HepG2 (cell line): ENCODE results near the gene LITAFD. TPM values are rescaled to one million over a fixed set of nuclear protein-coding genes. Genes with fewer than 3 reads are reported as not detected.

Experiments used
- ATRX ChIP-seq: sonication (generic); formaldehyde crosslinking; IDR thresholded peaks from 2 replicates; pipeline ENCODE4 v1.4.0; 2020; ENCODE audit warnings: missing genetic modification reagents, borderline replicate concordance
- EEA1 ChIP-seq: sonication (generic); formaldehyde crosslinking; IDR thresholded peaks from 2 replicates; pipeline ENCODE4 v1.5.1; 2020; ENCODE audit warnings: mild to moderate bottlenecking, missing genetic modification reagents, borderline replicate concordance
- ESRRA ChIP-seq: sonication (generic); formaldehyde crosslinking; IDR thresholded peaks from 2 replicates; pipeline ENCODE4 v1.5.1; 2020; ENCODE audit warnings: mild to moderate bottlenecking, low read depth, missing genetic modification reagents
- HMGA1 ChIP-seq: sonication (generic); formaldehyde crosslinking; conservative IDR thresholded peaks from 2 replicates; pipeline ENCODE4 v1.4.0; 2020; ENCODE audit warnings: missing genetic modification reagents
- HOXA9 ChIP-seq: sonication (generic); formaldehyde crosslinking; IDR thresholded peaks from 2 replicates; pipeline ENCODE4 v1.8.1; 2022; ENCODE audit warnings: missing genetic modification reagents, mild to moderate bottlenecking, moderate library complexity, borderline replicate concordance
- ISX ChIP-seq: sonication (generic); formaldehyde crosslinking; conservative IDR thresholded peaks from 2 replicates; pipeline ENCODE4 v1.5.0; 2020; ENCODE audit warnings: missing genetic modification reagents
- JDP2 ChIP-seq: sonication (generic); formaldehyde crosslinking; IDR thresholded peaks from 2 replicates; pipeline ENCODE4 v1.8.1; 2022; ENCODE audit warnings: missing genetic modification reagents, borderline replicate concordance
- KLF6 ChIP-seq: IDR thresholded peaks from 2 replicates; pipeline ENCODE4 v1.8.0; 2016; ENCODE audit warnings: missing biosample characterization, missing genetic modification reagents
- MEIS1 ChIP-seq: sonication (generic); formaldehyde crosslinking; IDR thresholded peaks from 2 replicates; pipeline ENCODE4 v1.9.0; 2021; ENCODE audit warnings: mild to moderate bottlenecking, missing genetic modification reagents, moderate library complexity, borderline replicate concordance
- POLR2A ChIP-seq, 2 experiments: IDR thresholded peaks; 2 replicates each; pipeline ENCODE4 v1.6.1; 2011; ENCODE audit warnings: low read depth in 2 of 2, low read length in 2 of 2, mild to moderate bottlenecking in 1 of 2, moderate library complexity in 1 of 2; ENCODE audit not compliant: insufficient read depth in 1 of 2
- RELA ChIP-seq: sonication (generic); formaldehyde crosslinking; IDR thresholded peaks from 2 replicates; pipeline ENCODE4 v1.4.0; 2020; ENCODE audit warnings: missing genetic modification reagents
- SP140L ChIP-seq: sonication (generic); formaldehyde crosslinking; IDR thresholded peaks from 2 replicates; pipeline ENCODE4 v1.4.0; 2020; ENCODE audit warnings: missing genetic modification reagents, borderline replicate concordance
- SP4 ChIP-seq: sonication (generic); formaldehyde crosslinking; IDR thresholded peaks from 2 replicates; pipeline ENCODE4 v1.8.1; 2023; ENCODE audit warnings: mild to moderate bottlenecking, missing genetic modification reagents
- TRIM24 ChIP-seq: sonication (generic); formaldehyde crosslinking; IDR thresholded peaks from 2 replicates; pipeline ENCODE4 v1.8.0; 2022; ENCODE audit warnings: mild to moderate bottlenecking, missing genetic modification reagents
- ZNF24 ChIP-seq: fragments of 450-650 bp; IDR thresholded peaks from 2 replicates; pipeline ENCODE4 v1.6.1; 2017; ENCODE audit warnings: antibody characterized with exemption, mild to moderate bottlenecking
- ZNF563 ChIP-seq: sonication (generic); formaldehyde crosslinking; IDR thresholded peaks from 2 replicates; pipeline ENCODE4 v1.8.0; 2022; ENCODE audit warnings: mild to moderate bottlenecking, moderate library complexity, missing genetic modification reagents
- ZNF616 ChIP-seq: sonication (generic); formaldehyde crosslinking; IDR thresholded peaks from 2 replicates; pipeline ENCODE4 v1.5.0; 2020; ENCODE audit warnings: low read depth, mild to moderate bottlenecking, missing genetic modification reagents
- polyA plus RNA-seq, 8 experiments: library from polyadenylated mRNA; depleted of rRNA in 3 of 8; stranded (reverse) in 7 of 8; unstranded in 1 of 8; fragments of >200 nt; fragmentation: Illumina TruSeq in 4 of 8; extraction: Trizol in 4 of 8; gene quantifications; 2 replicates each; pipeline versions ENCODE4 v1.2.1 to v1.2.3, GENCODE V29; 2011 to 2016; ENCODE audit warnings: low read depth in 4 of 8, missing spikeins in 1 of 8, mixed read lengths in 1 of 8; ENCODE audit not compliant: insufficient read depth in 1 of 8
- total RNA-seq, 5 experiments: library from RNA; depleted of rRNA; stranded (reverse); fragments of >200 nt; fragmentation: Illumina TruSeq; extraction: Trizol; gene quantifications; 2 replicates each; pipeline ENCODE4 v1.2.3, GENCODE V29; 2016; ENCODE audit warnings: low read depth in 1 of 5
- TF ChIP-seq, protein P1 (sequence below), 2 experiments: sonication (generic) in 1 of 2; formaldehyde crosslinking in 1 of 2; IDR thresholded peaks; 2 replicates each; pipeline versions ENCODE4 v1.4.0 to v1.6.1; 2018 to 2020; ENCODE audit warnings: missing genetic modification reagents in 2 of 2, borderline replicate concordance in 1 of 2, low read depth in 1 of 2, mild to moderate bottlenecking in 1 of 2, missing biosample characterization in 1 of 2
- TF ChIP-seq, protein P2 (sequence below): sonication (generic); formaldehyde crosslinking; IDR thresholded peaks from 2 replicates; pipeline ENCODE4 v1.8.0; 2022; ENCODE audit warnings: missing genetic modification reagents, mild to moderate bottlenecking, borderline replicate concordance
- TF ChIP-seq, protein P3 (sequence below): sonication (generic); formaldehyde crosslinking; IDR thresholded peaks from 2 replicates; pipeline ENCODE4 v1.5.1; 2020; ENCODE audit warnings: mild to moderate bottlenecking, missing genetic modification reagents, borderline replicate concordance
- TF ChIP-seq, protein P4 (sequence below): sonication (generic); formaldehyde crosslinking; IDR thresholded peaks from 2 replicates; pipeline ENCODE4 v1.5.0; 2020; ENCODE audit warnings: missing genetic modification reagents
- TF ChIP-seq, protein P5 (sequence below): fragments of 450-650 bp; IDR thresholded peaks from 2 replicates; pipeline ENCODE4 v1.6.1; 2016

The LITAFD gene
- total and polyA plus RNA-seq, 2 of the 13 experiments (the other 11 are each of a cell fraction or from before 2014, with no cell fraction given) = not detected

DNA sequence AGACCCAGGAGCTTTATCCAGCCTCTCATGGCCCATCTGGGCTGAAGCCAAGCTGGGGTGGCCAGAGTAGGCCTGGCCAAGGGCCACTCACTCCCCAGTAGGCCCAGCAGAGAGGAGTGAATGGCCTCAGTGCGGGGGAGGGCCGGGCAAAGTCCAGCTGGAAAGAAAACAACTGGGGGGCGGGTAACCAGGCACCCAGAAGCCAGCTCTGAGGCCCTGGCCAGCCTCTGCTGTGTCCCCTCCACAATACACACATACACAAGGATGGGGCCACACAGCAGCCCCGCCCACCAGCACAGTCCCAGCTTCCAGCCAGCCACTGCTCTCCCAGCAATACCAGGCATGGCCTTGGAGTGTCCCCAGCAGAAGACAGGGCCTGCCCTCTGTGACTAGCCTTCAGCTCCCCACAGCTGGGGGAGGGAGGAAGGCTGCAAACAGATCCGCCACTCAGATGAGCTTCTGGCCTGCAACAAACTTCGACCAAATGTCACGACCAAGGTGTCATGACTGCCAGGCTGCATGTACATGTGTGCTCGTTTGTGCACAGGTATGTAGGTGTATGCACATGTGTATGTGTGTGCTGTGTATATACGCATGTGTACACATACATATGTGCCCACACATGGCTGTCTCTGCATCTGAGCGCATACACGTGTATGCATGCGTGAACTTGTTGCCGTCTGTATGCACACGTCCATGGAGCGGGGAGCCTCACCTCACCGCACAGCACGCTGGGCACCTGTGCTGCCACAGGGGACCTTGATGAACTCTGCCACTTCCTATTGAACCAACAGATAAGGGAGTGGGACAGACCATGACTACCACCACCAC is 18.3 kb upstream of the LITAFD start (continued):
- TF ChIP-seq, protein P1, sequence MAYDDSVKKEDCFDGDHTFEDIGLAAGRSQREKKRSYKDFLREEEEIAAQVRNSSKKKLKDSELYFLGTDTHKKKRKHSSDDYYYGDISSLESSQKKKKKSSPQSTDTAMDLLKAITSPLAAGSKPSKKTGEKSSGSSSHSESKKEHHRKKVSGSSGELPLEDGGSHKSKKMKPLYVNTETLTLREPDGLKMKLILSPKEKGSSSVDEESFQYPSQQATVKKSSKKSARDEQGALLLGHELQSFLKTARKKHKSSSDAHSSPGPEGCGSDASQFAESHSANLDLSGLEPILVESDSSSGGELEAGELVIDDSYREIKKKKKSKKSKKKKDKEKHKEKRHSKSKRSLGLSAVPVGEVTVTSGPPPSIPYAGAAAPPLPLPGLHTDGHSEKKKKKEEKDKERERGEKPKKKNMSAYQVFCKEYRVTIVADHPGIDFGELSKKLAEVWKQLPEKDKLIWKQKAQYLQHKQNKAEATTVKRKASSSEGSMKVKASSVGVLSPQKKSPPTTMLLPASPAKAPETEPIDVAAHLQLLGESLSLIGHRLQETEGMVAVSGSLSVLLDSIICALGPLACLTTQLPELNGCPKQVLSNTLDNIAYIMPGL (CRISPR knock-in tag; IDR thresholded peaks at IDR 0.05; ENCODE audit: borderline replicate concordance in 1 of 2, low read depth in 1 of 2) = peak; percentile 92 to 98
- TF ChIP-seq POLR2A (IDR thresholded peaks at IDR 0.05; ENCODE audit: insufficient read depth in 1 of 2, low read depth in 2 of 2, low read length in 2 of 2) = peak in 1 of 2 experiments; percentile 71; a peak in 2 of 4 replicates
- TF ChIP-seq JDP2 = peak; percentile 59; the same call in 1 of the 2 replicates
- TF ChIP-seq, protein P2, sequence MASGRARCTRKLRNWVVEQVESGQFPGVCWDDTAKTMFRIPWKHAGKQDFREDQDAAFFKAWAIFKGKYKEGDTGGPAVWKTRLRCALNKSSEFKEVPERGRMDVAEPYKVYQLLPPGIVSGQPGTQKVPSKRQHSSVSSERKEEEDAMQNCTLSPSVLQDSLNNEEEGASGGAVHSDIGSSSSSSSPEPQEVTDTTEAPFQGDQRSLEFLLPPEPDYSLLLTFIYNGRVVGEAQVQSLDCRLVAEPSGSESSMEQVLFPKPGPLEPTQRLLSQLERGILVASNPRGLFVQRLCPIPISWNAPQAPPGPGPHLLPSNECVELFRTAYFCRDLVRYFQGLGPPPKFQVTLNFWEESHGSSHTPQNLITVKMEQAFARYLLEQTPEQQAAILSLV (CRISPR knock-in tag) = peak; percentile 93
- TF ChIP-seq MEIS1 (CRISPR knock-in tag) = peak; percentile 90
- TF ChIP-seq ZNF616 (CRISPR knock-in tag) = peak; percentile 80
- 0 out of 2 replicates have a peak, but pooled peaks have one; percentile 85 for TF ChIP-seq ISX
- TF ChIP-seq ESRRA = peak; percentile 96
- TF ChIP-seq EEA1 = peak; percentile 88; the same call in 1 of the 2 replicates
- TF ChIP-seq TRIM24 = no peak
- 0 out of 2 replicates have a peak, but pooled peaks have one; percentile 33 for TF ChIP-seq SP140L (CRISPR knock-in tag)
- TF ChIP-seq, protein P3, sequence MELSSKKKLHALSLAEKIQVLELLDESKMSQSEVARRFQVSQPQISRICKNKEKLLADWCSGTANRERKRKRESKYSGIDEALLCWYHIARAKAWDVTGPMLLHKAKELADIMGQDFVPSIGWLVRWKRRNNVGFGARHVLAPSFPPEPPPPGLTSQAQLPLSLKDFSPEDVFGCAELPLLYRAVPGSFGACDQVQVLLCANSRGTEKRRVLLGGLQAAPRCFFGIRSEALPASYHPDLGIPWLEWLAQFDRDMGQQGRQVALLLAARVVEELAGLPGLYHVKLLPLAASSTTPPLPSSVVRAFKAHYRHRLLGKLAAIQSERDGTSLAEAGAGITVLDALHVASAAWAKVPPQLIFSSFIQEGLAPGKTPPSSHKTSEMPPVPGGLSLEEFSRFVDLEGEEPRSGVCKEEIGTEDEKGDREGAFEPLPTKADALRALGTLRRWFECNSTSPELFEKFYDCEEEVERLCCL (CRISPR knock-in tag) = peak; percentile 79; the same call in 1 of the 2 replicates
- TF ChIP-seq ATRX = no peak; the same call in 1 of the 2 replicates
- TF ChIP-seq, protein P4, sequence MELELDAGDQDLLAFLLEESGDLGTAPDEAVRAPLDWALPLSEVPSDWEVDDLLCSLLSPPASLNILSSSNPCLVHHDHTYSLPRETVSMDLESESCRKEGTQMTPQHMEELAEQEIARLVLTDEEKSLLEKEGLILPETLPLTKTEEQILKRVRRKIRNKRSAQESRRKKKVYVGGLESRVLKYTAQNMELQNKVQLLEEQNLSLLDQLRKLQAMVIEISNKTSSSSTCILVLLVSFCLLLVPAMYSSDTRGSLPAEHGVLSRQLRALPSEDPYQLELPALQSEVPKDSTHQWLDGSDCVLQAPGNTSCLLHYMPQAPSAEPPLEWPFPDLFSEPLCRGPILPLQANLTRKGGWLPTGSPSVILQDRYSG = no peak; the same call in 1 of the 2 replicates
- peak; percentile 8; the same call in 1 of the 2 replicates for TF ChIP-seq ZNF24
- TF ChIP-seq RELA (CRISPR knock-in tag) = peak; percentile 97
- TF ChIP-seq KLF6 (CRISPR knock-in tag) = peak; percentile 90; the same call in 1 of the 2 replicates
- TF ChIP-seq ZNF563 (CRISPR knock-in tag) = peak; percentile 6; the same call in 1 of the 2 replicates
- TF ChIP-seq, protein P5, sequence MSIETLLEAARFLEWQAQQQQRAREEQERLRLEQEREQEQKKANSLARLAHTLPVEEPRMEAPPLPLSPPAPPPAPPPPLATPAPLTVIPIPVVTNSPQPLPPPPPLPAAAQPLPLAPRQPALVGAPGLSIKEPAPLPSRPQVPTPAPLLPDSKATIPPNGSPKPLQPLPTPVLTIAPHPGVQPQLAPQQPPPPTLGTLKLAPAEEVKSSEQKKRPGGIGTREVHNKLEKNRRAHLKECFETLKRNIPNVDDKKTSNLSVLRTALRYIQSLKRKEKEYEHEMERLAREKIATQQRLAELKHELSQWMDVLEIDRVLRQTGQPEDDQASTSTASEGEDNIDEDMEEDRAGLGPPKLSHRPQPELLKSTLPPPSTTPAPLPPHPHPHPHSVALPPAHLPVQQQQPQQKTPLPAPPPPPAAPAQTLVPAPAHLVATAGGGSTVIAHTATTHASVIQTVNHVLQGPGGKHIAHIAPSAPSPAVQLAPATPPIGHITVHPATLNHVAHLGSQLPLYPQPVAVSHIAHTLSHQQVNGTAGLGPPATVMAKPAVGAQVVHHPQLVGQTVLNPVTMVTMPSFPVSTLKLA = peak; percentile 96
- TF ChIP-seq HOXA9 (CRISPR knock-in tag) = peak; percentile 99
- TF ChIP-seq SP4 (CRISPR knock-in tag) = peak; percentile 94
- 0 out of 2 replicates have a peak, but pooled peaks have one; percentile 95 for TF ChIP-seq HMGA1 (CRISPR knock-in tag)
